HepG2 (cell line): ENCODE data around the gene P2RY12. TPM values are rescaled to one million over a fixed set of nuclear protein-coding genes. Genes with fewer than 3 reads are reported as not detected.

ENCODE experiments used
- ATAC-seq: fragments of 200-7000 bp; cut with Tn5 transposase; 3 replicates; pipeline ENCODE4 v1.9.1; 2020; ENCODE audit warnings: mild to moderate bottlenecking, moderate library complexity
- BruUV-seq: library from RNA; stranded (reverse); fragments of 400-500 nt; replicated peaks from 2 replicates; lab custom pipeline; 2021; lab: Mats Ljungman, UMichigan
- CTCF ChIA-PET: fragments of 300-600 bp; formaldehyde crosslinking; extraction: SDS; loops from one replicate; lab custom pipeline; 2021; ENCODE audit warnings: low total read pairs, inconsistent platforms, low intra/inter-chr PET ratio; lab: Yijun Ruan, JAX
- POLR2A ChIA-PET: fragments of 350-600 bp; sonication (Branson Sonifier 250); formaldehyde crosslinking; loops from one replicate; lab custom pipeline; 2020; ENCODE audit warnings: antibody characterized with exemption, inconsistent platforms; lab: Yijun Ruan, JAX
- DNase-seq: peaks from one replicate; pipeline ENCODE4 v3.0.0-alpha.2; 2015; ENCODE audit warnings: low spot score
- FAIRE-seq: peaks from 3 replicates; lab custom pipeline; 2011; peaks lifted over from hg19 to GRCh38; lab: Jason Lieb, UNC
- H2AFZ ChIP-seq: one replicate; pipeline ENCODE4 v1.6.1; 2011; ENCODE audit warnings: low read length, inconsistent platforms
- H3K27ac ChIP-seq: fragments of 300-600 bp; 3 replicates; pipeline ENCODE4 v1.8.0; 2011; ENCODE audit warnings: mixed run types, mild to moderate bottlenecking, mixed read lengths, low read length, inconsistent platforms; ENCODE audit not compliant: insufficient read depth; ENCODE audit errors: extremely low read length
- H3K27me3 ChIP-seq, 2 experiments: fragments of 200-600 bp in 1 of 2; 2 replicates in 1 of 2; 3 replicates in 1 of 2; pipeline versions ENCODE4 v1.6.0 to v1.8.0; 2011; ENCODE audit warnings: low read length in 2 of 2, mild to moderate bottlenecking in 2 of 2, moderate library complexity in 2 of 2, inconsistent platforms in 1 of 2; ENCODE audit not compliant: insufficient read depth in 2 of 2, control insufficient read depth in 1 of 2
- H3K36me3 ChIP-seq, 2 experiments: fragments of 200-600 bp in 1 of 2; replicated peaks in 1 of 2; 2 replicates in 1 of 2; 3 replicates in 1 of 2; pipeline versions ENCODE4 v1.5.1 to v1.8.0; 2011; ENCODE audit warnings: low read length in 2 of 2, inconsistent platforms in 1 of 2; ENCODE audit not compliant: insufficient read depth in 2 of 2, control insufficient read depth in 1 of 2
- H3K4me1 ChIP-seq: 2 replicates; pipeline ENCODE4 v1.5.1; 2012; ENCODE audit warnings: low read length, inconsistent platforms; ENCODE audit not compliant: insufficient read depth
- H3K4me2 ChIP-seq: 2 replicates; pipeline ENCODE4 v1.6.0; 2011; ENCODE audit warnings: low read depth, low read length, inconsistent platforms
- H3K4me3 ChIP-seq, 3 experiments: fragments of 200-600 bp in 1 of 3; sonication (generic), shearing (Covaris generic) in 1 of 3; replicated peaks in 1 of 3; 2 replicates each; pipeline ENCODE4 v1.5.1; 2011 to 2016; ENCODE audit warnings: low read length in 3 of 3, inconsistent platforms in 2 of 3, low read depth in 2 of 3, mild to moderate bottlenecking in 2 of 3, control low read depth in 1 of 3, mixed read lengths in 1 of 3; ENCODE audit not compliant: insufficient read depth in 1 of 3
- H3K79me2 ChIP-seq: one replicate; pipeline ENCODE4 v1.6.1; 2011; ENCODE audit warnings: low read length, inconsistent platforms; ENCODE audit not compliant: insufficient read depth
- H3K9ac ChIP-seq: 2 replicates; pipeline ENCODE4 v1.6.0; 2011; ENCODE audit warnings: mild to moderate bottlenecking, low read depth, low read length, inconsistent platforms; ENCODE audit not compliant: insufficient read depth
- H3K9me3 ChIP-seq: 2 replicates; pipeline ENCODE4 v1.5.1; 2012; ENCODE audit warnings: mild to moderate bottlenecking, low read length
- H4K20me1 ChIP-seq: 2 replicates; pipeline ENCODE4 v1.6.0; 2011; ENCODE audit warnings: inconsistent platforms, mild to moderate bottlenecking, low read length, moderate library complexity; ENCODE audit not compliant: insufficient read depth
- ARID3A ChIP-seq: IDR thresholded peaks from 2 replicates; pipeline ENCODE4 v1.6.1; 2012; ENCODE audit warnings: low read depth, low read length, improper control_type of control experiment
- ATF7-NPFF ChIP-seq: sonication (generic); formaldehyde crosslinking; IDR thresholded peaks from 2 replicates; pipeline ENCODE4 v1.8.1; 2023; ENCODE audit warnings: mild to moderate bottlenecking, low read depth, missing genetic modification reagents, moderate library complexity
- HBP1 ChIP-seq: IDR thresholded peaks from 2 replicates; pipeline ENCODE4 v1.6.1; 2016; ENCODE audit warnings: low read depth, control low read depth
- HMGXB3 ChIP-seq: sonication (generic); formaldehyde crosslinking; IDR thresholded peaks from 2 replicates; pipeline ENCODE4 v1.4.0; 2020; ENCODE audit warnings: missing genetic modification reagents, borderline replicate concordance
- HNRNPLL ChIP-seq: fragments of 200-400 bp; formaldehyde crosslinking; IDR thresholded peaks from 2 replicates; pipeline ENCODE4 v1.6.1; 2017; ENCODE audit warnings: mild to moderate bottlenecking, low read depth, low read length; ENCODE audit not compliant: poor library complexity, severe bottlenecking
- NONO ChIP-seq, 2 experiments: fragments of 450-650 bp in 1 of 2; sonication (generic) in 1 of 2; formaldehyde crosslinking in 1 of 2; IDR thresholded peaks in 1 of 2; conservative IDR thresholded peaks in 1 of 2; 2 replicates each; pipeline versions ENCODE4 v1.6.1 to v1.8.0; 2017 to 2022; ENCODE audit warnings: mild to moderate bottlenecking in 1 of 2, missing genetic modification reagents in 1 of 2, moderate library complexity in 1 of 2
- NR0B2 ChIP-seq: sonication (generic); formaldehyde crosslinking; IDR thresholded peaks from 2 replicates; pipeline ENCODE4 v1.4.0; 2020; ENCODE audit warnings: mild to moderate bottlenecking, missing genetic modification reagents
- PLSCR1 ChIP-seq: sonication (generic); formaldehyde crosslinking; IDR thresholded peaks from 2 replicates; pipeline ENCODE4 v1.5.0; 2020; ENCODE audit warnings: missing genetic modification reagents, mild to moderate bottlenecking, borderline replicate concordance
- RCOR2 ChIP-seq: IDR thresholded peaks from 2 replicates; pipeline ENCODE4 v1.6.1; 2016; ENCODE audit warnings: missing biosample characterization, missing genetic modification reagents
- ZFP90 ChIP-seq: sonication (generic); formaldehyde crosslinking; IDR thresholded peaks from 2 replicates; pipeline ENCODE4 v1.8.0; 2022; ENCODE audit warnings: missing genetic modification reagents, mild to moderate bottlenecking, inconsistent platforms, borderline replicate concordance
- ZMYM2 ChIP-seq: sonication (generic); formaldehyde crosslinking; IDR thresholded peaks from 2 replicates; pipeline ENCODE4 v1.8.0; 2022; ENCODE audit warnings: mild to moderate bottlenecking, missing genetic modification reagents
- ZNF350 ChIP-seq: sonication (generic); formaldehyde crosslinking; IDR thresholded peaks from 2 replicates; pipeline ENCODE4 v1.4.0; 2020; ENCODE audit warnings: mild to moderate bottlenecking, low read depth, missing genetic modification reagents, borderline replicate concordance
- ZNF772 ChIP-seq: sonication (generic); formaldehyde crosslinking; IDR thresholded peaks from 2 replicates; pipeline ENCODE4 v1.5.0; 2020; ENCODE audit warnings: mild to moderate bottlenecking, missing genetic modification reagents
- WGBS: methylation state at CpG from one replicate; pipeline ENCODE4 v1.1.6; 2017; ENCODE audit warnings: low lambda C conversion rate; 5-methylcytosine and 5-hydroxymethylcytosine counted together
- in situ Hi-C: cut with HindIII; loops from 2 replicates; pipeline ENCODE4 v1.10.0; 2017; ENCODE audit warnings: low pct_unique_long_range_greater_than_20kb; ENCODE audit not compliant: extremely low pct_ligation_motif_present
- intact Hi-C: fragments of 100-400 bp; cut with micrococcal nuclease; formaldehyde crosslinking; loops from one replicate; pipeline ENCODE4 v1.10.0; 2022; ENCODE audit not compliant: unreplicated experiment
- polyA plus RNA-seq, 8 experiments: library from polyadenylated mRNA; depleted of rRNA in 3 of 8; stranded (reverse) in 7 of 8; unstranded in 1 of 8; fragments of >200 nt; fragmentation: Illumina TruSeq in 4 of 8; extraction: Trizol in 4 of 8; gene quantifications; 2 replicates each; pipeline versions ENCODE4 v1.2.1 to v1.2.3, GENCODE V29; 2011 to 2016; ENCODE audit warnings: low read depth in 4 of 8, missing spikeins in 1 of 8, mixed read lengths in 1 of 8; ENCODE audit not compliant: insufficient read depth in 1 of 8
- total RNA-seq, 5 experiments: library from RNA; depleted of rRNA; stranded (reverse); fragments of >200 nt; fragmentation: Illumina TruSeq; extraction: Trizol; gene quantifications; 2 replicates each; pipeline ENCODE4 v1.2.3, GENCODE V29; 2016; ENCODE audit warnings: low read depth in 1 of 5

The P2RY12 gene
- total and polyA plus RNA-seq, 2 of the 13 experiments (the other 11 are each of a cell fraction or from before 2014, with no cell fraction given): not detected

- TF ChIP-seq ATF7-NPFF (CRISPR knock-in tag): no peak
- TF ChIP-seq ZMYM2: no peak
- no peak for TF ChIP-seq RCOR2
Measured at GRCh38 chr3:151357463-151357850, 27.1 kb downstream of the P2RY12 start (continued).

- no peaks in the 10 kb centered on the region for H3K4me1 ChIP-seq
- ChIA-PET CTCF (no interaction called here), POLR2A (no interaction called here)
- H3K9me3 ChIP-seq: no peaks in the 10 kb centered on the region
- no peak overlapping the region for H3K9ac ChIP-seq
- in situ Hi-C loops: no loop called here
- no peak overlapping the region for H2AFZ ChIP-seq
- intact Hi-C loops: no loop called here
- no peaks in the 10 kb centered on the region for H3K36me3 ChIP-seq
- WGBS: 43% methylated on average over 2 of the region's 2 CpGs
- no peaks in the 10 kb centered on the region for H3K79me2 ChIP-seq
- no peak overlapping the region for H3K4me3 ChIP-seq
- H3K4me2 ChIP-seq: no peak overlapping the region
- no peaks in the 10 kb centered on the region for H3K27me3 ChIP-seq
- DNase-seq: no peak
- ATAC-seq: no peak
- BruUV-seq: no TSS peak
- no peaks in the 10 kb centered on the region for H4K20me1 ChIP-seq
- no peak for FAIRE-seq
- H3K27ac ChIP-seq: no peak overlapping the region
- no peak for TF ChIP-seq ZNF350 (CRISPR knock-in tag)
- no peak for TF ChIP-seq ZFP90 (CRISPR knock-in tag)
- TF ChIP-seq HBP1 (CRISPR knock-in tag): no peak
- TF ChIP-seq HMGXB3: no peak
- TF ChIP-seq HNRNPLL: no peak
- TF ChIP-seq NONO (IDR thresholded peaks at IDR 0.05): no peak
- no peak for TF ChIP-seq NONO (CRISPR knock-in tag; conservative IDR thresholded peaks at IDR 0.05)
- TF ChIP-seq ZNF772 (CRISPR knock-in tag): no peak
- no peak for TF ChIP-seq NR0B2 (CRISPR knock-in tag)
- TF ChIP-seq ARID3A: no peak
- TF ChIP-seq PLSCR1: no peak
Measured at GRCh38 chr3:151356794-151357462, 27.6 kb downstream of the P2RY12 start.
